HCT116 (cell line): ENCODE data around the gene TCTA. TPM values are rescaled to one million over a fixed set of nuclear protein-coding genes. Genes with fewer than 3 reads are reported as not detected.

Experiments used
- ATAC-seq: fragments of 200-7000 bp; cut with Tn5 transposase; 2 replicates; pipeline ENCODE4 v1.9.1; 2020; ENCODE audit warnings: mild to moderate bottlenecking, moderate library complexity
- BruUV-seq: library from RNA; stranded (reverse); fragments of 400-500 nt; replicated peaks from 2 replicates; lab custom pipeline; 2021; lab: Mats Ljungman, UMichigan
- CTCF ChIA-PET: fragments of 300-600 bp; sonication (Branson Sonifier 250); formaldehyde crosslinking; loops from one replicate; lab custom pipeline; 2021; ENCODE audit warnings: antibody characterized with exemption; lab: Charles Lee
- POLR2A ChIA-PET: fragments of 300-600, 350-600 bp; sonication (Branson Sonifier 250); formaldehyde crosslinking; loops from one replicate; lab custom pipeline; 2021; ENCODE audit warnings: antibody characterized with exemption; lab: Charles Lee
- RAD21 ChIA-PET, 2 experiments: fragments of 300-600 bp; sonication (Branson Sonifier 250); formaldehyde crosslinking; loops; one replicate each; lab custom pipeline; 2023; ENCODE audit warnings: low total read pairs in 2 of 2; ENCODE audit not compliant: uncharacterized antibody in 2 of 2, unreplicated experiment in 2 of 2, low non-redundant PET in 1 of 2; lab: Charles Lee
- DNase-seq: peaks from one replicate; pipeline ENCODE4 v3.0.0-alpha.2; 2010; ENCODE audit warnings: low read depth, low spot score
- H2AFZ ChIP-seq: fragments of 200-600 bp; shearing (Covaris generic), sonication (generic); 2 replicates; pipeline ENCODE4 v1.6.1; 2017; ENCODE audit warnings: low read depth, mixed run types, mixed read lengths, antibody characterized with exemption, low read length; ENCODE audit not compliant: poor library complexity, severe bottlenecking
- H3K27ac ChIP-seq: 2 replicates; pipeline ENCODE4 v1.5.1; 2012; ENCODE audit warnings: low read depth, low read length
- H3K27me3 ChIP-seq: fragments of 200-600 bp; sonication (generic); 2 replicates; pipeline ENCODE4 v1.6.1; 2016; ENCODE audit warnings: mixed run types, low read length, mixed read lengths; ENCODE audit not compliant: insufficient read depth
- H3K36me3 ChIP-seq, 2 experiments: fragments of 200-500 bp in 1 of 2; fragments of 200-600 bp in 1 of 2; sonication (Bioruptor generic) in 1 of 2; sonication (generic) in 1 of 2; 2 replicates each; pipeline versions ENCODE4 v1.5.1 to v1.6.1; 2014 to 2016; ENCODE audit warnings: low read length in 2 of 2, inconsistent platforms in 1 of 2, mixed read lengths in 1 of 2, mixed run types in 1 of 2; ENCODE audit not compliant: insufficient read depth in 2 of 2, control insufficient read depth in 1 of 2
- H3K4me1 ChIP-seq, 2 experiments: fragments of 200-600 bp in 1 of 2; sonication (generic) in 1 of 2; 2 replicates each; pipeline versions ENCODE4 v1.5.1 to v1.6.1; 2012 to 2017; ENCODE audit warnings: low read length in 2 of 2, inconsistent platforms in 1 of 2, mild to moderate bottlenecking in 1 of 2, mixed read lengths in 1 of 2, mixed run types in 1 of 2, moderate library complexity in 1 of 2; ENCODE audit not compliant: insufficient read depth in 2 of 2, control insufficient read depth in 1 of 2
- H3K4me2 ChIP-seq: fragments of 200-600 bp; sonication (generic); 2 replicates; pipeline ENCODE4 v1.6.1; 2017; ENCODE audit warnings: mixed run types, low read length, mixed read lengths
- H3K4me3 ChIP-seq, 2 experiments: fragments of 200-600 bp in 1 of 2; sonication (generic) in 1 of 2; replicated peaks in 1 of 2; 2 replicates each; pipeline ENCODE4 v1.5.1; 2011 to 2016; ENCODE audit warnings: low read length in 2 of 2, control low read depth in 1 of 2, low read depth in 1 of 2, mild to moderate bottlenecking in 1 of 2, mixed read lengths in 1 of 2, mixed run types in 1 of 2
- H3K79me2 ChIP-seq: fragments of 200-600 bp; sonication (generic); 2 replicates; pipeline ENCODE4 v1.6.1; 2017; ENCODE audit warnings: mild to moderate bottlenecking, mixed run types, low read length, moderate library complexity, mixed read lengths; ENCODE audit not compliant: insufficient read depth
- H3K9ac ChIP-seq: fragments of 200-600 bp; sonication (generic); 2 replicates; pipeline ENCODE4 v1.6.1; 2016; ENCODE audit warnings: low read length, mixed read lengths
- H3K9me2 ChIP-seq: fragments of 200-600 bp; sonication (generic), shearing (Covaris generic); 2 replicates; pipeline ENCODE4 v1.6.1; 2017; ENCODE audit warnings: mixed run types, mild to moderate bottlenecking, moderate library complexity; ENCODE audit not compliant: insufficient read depth
- H3K9me3 ChIP-seq, 2 experiments: fragments of 200-500 bp in 1 of 2; fragments of 200-600 bp in 1 of 2; sonication (Bioruptor generic) in 1 of 2; sonication (generic) in 1 of 2; 2 replicates each; pipeline ENCODE4 v1.6.1; 2014 to 2017; ENCODE audit warnings: low read length in 2 of 2, mixed read lengths in 2 of 2, inconsistent platforms in 1 of 2, low read depth in 1 of 2, mild to moderate bottlenecking in 1 of 2, mixed run types in 1 of 2, moderate library complexity in 1 of 2; ENCODE audit not compliant: control insufficient read depth in 1 of 2, insufficient read depth in 1 of 2
- H4K20me1 ChIP-seq: fragments of 200-600 bp; sonication (generic), shearing (Covaris generic); 2 replicates; pipeline ENCODE4 v1.6.1; 2017; ENCODE audit warnings: mixed run types, mild to moderate bottlenecking, moderate library complexity; ENCODE audit not compliant: insufficient read depth
- CEBPB ChIP-seq: IDR thresholded peaks from 2 replicates; pipeline ENCODE4 v1.6.1; 2012; ENCODE audit warnings: low read depth
- EZH2 ChIP-seq: fragments of 200-600 bp; sonication (generic); IDR thresholded peaks from 2 replicates; pipeline ENCODE4 v1.6.1; 2017; ENCODE audit warnings: antibody characterized with exemption, mixed run types
- EZH2phosphoT487 ChIP-seq: fragments of 200-600 bp; IDR thresholded peaks from 2 replicates; pipeline ENCODE4 v1.6.1; 2018; ENCODE audit warnings: antibody characterized with exemption, borderline replicate concordance
- FOSL1 ChIP-seq: IDR thresholded peaks from 2 replicates; pipeline ENCODE4 v1.6.1; 2012; ENCODE audit warnings: low read depth
- JUND ChIP-seq: IDR thresholded peaks from 2 replicates; pipeline ENCODE4 v1.6.1; 2012
- POLR2A ChIP-seq: IDR thresholded peaks from 2 replicates; pipeline ENCODE4 v1.7.0; 2011; ENCODE audit warnings: borderline replicate concordance; ENCODE audit not compliant: insufficient read depth, insufficient read length; ENCODE audit errors: extremely low read depth
- POLR2AphosphoS5 ChIP-seq: IDR thresholded peaks from 2 replicates; pipeline ENCODE4 v1.6.1; 2011; ENCODE audit warnings: mild to moderate bottlenecking, low read depth, low read length, moderate library complexity
- RAD21 ChIP-seq: IDR thresholded peaks from 2 replicates; pipeline ENCODE4 v1.6.1; 2012; ENCODE audit warnings: low read depth, mild to moderate bottlenecking
- SRF ChIP-seq: IDR thresholded peaks from 2 replicates; pipeline ENCODE4 v1.6.1; 2012; ENCODE audit warnings: low read depth
- TCF7L2 ChIP-seq: IDR thresholded peaks from 2 replicates; pipeline ENCODE4 v1.7.0; 2011; ENCODE audit warnings: borderline replicate concordance, inconsistent platforms; ENCODE audit not compliant: insufficient read depth, insufficient read length; ENCODE audit errors: extremely low read depth
- YY1 ChIP-seq: IDR thresholded peaks from 2 replicates; pipeline ENCODE4 v1.6.1; 2011; ENCODE audit warnings: low read length, low read depth, moderate library complexity, mild to moderate bottlenecking; ENCODE audit not compliant: insufficient replicate concordance; ENCODE audit errors: extremely low read depth
- intact Hi-C: fragments of 100-400 bp; cut with micrococcal nuclease; formaldehyde crosslinking; loops from 2 replicates; pipeline ENCODE4 v1.10.0; 2022
- total RNA-seq: library from RNA; stranded (reverse); gene quantifications from one replicate; pipeline ENCODE4 v1.2.1, GENCODE V29; 2021; ENCODE audit not compliant: unreplicated experiment
- TF ChIP-seq, protein P1 (sequence below): IDR thresholded peaks from 2 replicates; pipeline ENCODE4 v1.6.1; 2012; ENCODE audit warnings: low read depth

TCTA gene
- total RNA-seq, 1 experiment from 2014 or later: 11.9 TPM

DNA sequence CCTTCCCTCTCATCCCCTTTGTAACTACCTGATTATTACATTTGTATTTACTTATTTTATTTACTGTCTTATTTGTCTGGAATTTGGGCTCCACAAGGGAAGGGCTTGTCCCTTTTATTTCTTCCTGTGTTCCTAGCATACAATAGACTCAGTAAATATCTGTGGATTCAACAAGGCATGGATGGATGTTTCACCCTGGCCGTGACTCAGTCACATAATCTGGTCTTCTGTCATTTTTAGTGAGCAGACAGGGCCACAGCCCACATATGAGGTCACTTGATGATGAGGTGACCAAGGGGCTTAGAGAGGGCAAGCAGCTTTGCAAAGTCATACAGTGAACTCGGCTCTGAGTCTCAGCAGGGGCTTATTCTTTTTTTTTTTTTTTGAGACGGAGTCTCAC lies 50.0 kb downstream of the TCTA start (continued):
- TF ChIP-seq RAD21 (no peak), SRF (no peak), TCF7L2 (no peak), POLR2AphosphoS5 (no peak), POLR2A (no peak)

- ChIA-PET RAD21 (no interaction called here), CTCF (interaction anchor here (1.4 kb wide), 1 partner anchor 11 kb away, joined by 3 read pairs; no protein-coding TSS in a partner anchor), POLR2A (no interaction called here)
- Histone ChIP-seq H4K20me1 (no peaks in the 10 kb centered on the region), H3K27me3 (no peaks in the 10 kb centered on the region), H3K9me2 (no peaks in the 10 kb centered on the region), H3K9me3 (no peaks in the 10 kb centered on the region), H3K4me2 (peak overlapping the region; percentile 67), H3K4me1 (peaks cover 42 to 61% of the 10 kb centered on the region in 2 experiments), H3K36me3 (no peaks in the 10 kb centered on the region), H3K27ac (peak overlapping the region; percentile 61), H3K4me3 (peak overlapping the region in 1 of 2 experiments; percentile 41; a peak in 2 of 4 replicates), H3K9ac (peak overlapping the region; percentile 52), H3K79me2 (no peaks in the 10 kb centered on the region), H2AFZ (peak overlapping the region; percentile 87)
- BruUV-seq: TSS peak; percentile 31
- ATAC-seq (no peak), DNase-seq (no peak)
- no peak for TF ChIP-seq TCF7L2
- TF ChIP-seq YY1: no peak
- TF ChIP-seq POLR2AphosphoS5: no peak
- no peak for TF ChIP-seq CEBPB
- no peak for TF ChIP-seq RAD21
- TF ChIP-seq EZH2: no peak
- no peak for TF ChIP-seq EZH2phosphoT487
- TF ChIP-seq, protein P1, sequence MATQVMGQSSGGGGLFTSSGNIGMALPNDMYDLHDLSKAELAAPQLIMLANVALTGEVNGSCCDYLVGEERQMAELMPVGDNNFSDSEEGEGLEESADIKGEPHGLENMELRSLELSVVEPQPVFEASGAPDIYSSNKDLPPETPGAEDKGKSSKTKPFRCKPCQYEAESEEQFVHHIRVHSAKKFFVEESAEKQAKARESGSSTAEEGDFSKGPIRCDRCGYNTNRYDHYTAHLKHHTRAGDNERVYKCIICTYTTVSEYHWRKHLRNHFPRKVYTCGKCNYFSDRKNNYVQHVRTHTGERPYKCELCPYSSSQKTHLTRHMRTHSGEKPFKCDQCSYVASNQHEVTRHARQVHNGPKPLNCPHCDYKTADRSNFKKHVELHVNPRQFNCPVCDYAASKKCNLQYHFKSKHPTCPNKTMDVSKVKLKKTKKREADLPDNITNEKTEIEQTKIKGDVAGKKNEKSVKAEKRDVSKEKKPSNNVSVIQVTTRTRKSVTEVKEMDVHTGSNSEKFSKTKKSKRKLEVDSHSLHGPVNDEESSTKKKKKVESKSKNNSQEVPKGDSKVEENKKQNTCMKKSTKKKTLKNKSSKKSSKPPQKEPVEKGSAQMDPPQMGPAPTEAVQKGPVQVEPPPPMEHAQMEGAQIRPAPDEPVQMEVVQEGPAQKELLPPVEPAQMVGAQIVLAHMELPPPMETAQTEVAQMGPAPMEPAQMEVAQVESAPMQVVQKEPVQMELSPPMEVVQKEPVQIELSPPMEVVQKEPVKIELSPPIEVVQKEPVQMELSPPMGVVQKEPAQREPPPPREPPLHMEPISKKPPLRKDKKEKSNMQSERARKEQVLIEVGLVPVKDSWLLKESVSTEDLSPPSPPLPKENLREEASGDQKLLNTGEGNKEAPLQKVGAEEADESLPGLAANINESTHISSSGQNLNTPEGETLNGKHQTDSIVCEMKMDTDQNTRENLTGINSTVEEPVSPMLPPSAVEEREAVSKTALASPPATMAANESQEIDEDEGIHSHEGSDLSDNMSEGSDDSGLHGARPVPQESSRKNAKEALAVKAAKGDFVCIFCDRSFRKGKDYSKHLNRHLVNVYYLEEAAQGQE: no peak
- no peak for TF ChIP-seq SRF
- TF ChIP-seq FOSL1: no peak
- no peak for TF ChIP-seq JUND
- intact Hi-C loops: no loop called here
Observed at GRCh38 chr3:49465270-49466034, 53.2 kb downstream of the TCTA start.

Other genes starting within 250 kb of the TCTA start
- 32.8 TPM for gene CCDC71, start 246.1 kb upstream of the TCTA start, total RNA-seq
- gene KLHDC8B, start 240.8 kb upstream of the TCTA start, total RNA-seq: 10.4 TPM
- gene C3orf62, start 135.2 kb upstream of the TCTA start, total RNA-seq: 5.9 TPM
- 31.7 TPM for gene USP4, start 72.4 kb upstream of the TCTA start, total RNA-seq
- gene GPX1, start 54.1 kb upstream of the TCTA start, total RNA-seq: 330 TPM
- 497 TPM for gene RHOA, start 447 bp upstream of the TCTA start, total RNA-seq
- gene AMT, start 10.1 kb downstream of the TCTA start, total RNA-seq: 4.8 TPM
- gene NICN1, start 16.9 kb downstream of the TCTA start, total RNA-seq: 11.3 TPM
- gene DAG1, start 57.8 kb downstream of the TCTA start, total RNA-seq: 99.9 TPM
- gene BSN, start 142.1 kb downstream of the TCTA start, total RNA-seq: 1.5 TPM